NB4 (cell line): ENCODE results near the gene KIF9.

Source experiments
- MAX ChIP-seq: IDR thresholded peaks from 2 replicates; pipeline ENCODE4 v1.6.1; 2011; ENCODE audit warnings: low read depth, low read length
- MYC ChIP-seq: IDR thresholded peaks from 2 replicates; pipeline ENCODE4 v1.6.1; 2011; ENCODE audit warnings: low read depth, low read length
- POLR2A ChIP-seq: IDR thresholded peaks from 2 replicates; pipeline ENCODE4 v1.6.1; 2011; ENCODE audit warnings: mild to moderate bottlenecking; ENCODE audit not compliant: insufficient read length; ENCODE audit errors: extremely low read depth
- TF ChIP-seq, protein P1 (sequence below): IDR thresholded peaks from one replicate; pipeline ENCODE4 v1.5.1; 2012; ENCODE audit warnings: low read depth, low read length

GRCh38 chr3:47265725-47266428 lies 16.7 kb downstream of the KIF9 start:
- TF ChIP-seq, protein P1, sequence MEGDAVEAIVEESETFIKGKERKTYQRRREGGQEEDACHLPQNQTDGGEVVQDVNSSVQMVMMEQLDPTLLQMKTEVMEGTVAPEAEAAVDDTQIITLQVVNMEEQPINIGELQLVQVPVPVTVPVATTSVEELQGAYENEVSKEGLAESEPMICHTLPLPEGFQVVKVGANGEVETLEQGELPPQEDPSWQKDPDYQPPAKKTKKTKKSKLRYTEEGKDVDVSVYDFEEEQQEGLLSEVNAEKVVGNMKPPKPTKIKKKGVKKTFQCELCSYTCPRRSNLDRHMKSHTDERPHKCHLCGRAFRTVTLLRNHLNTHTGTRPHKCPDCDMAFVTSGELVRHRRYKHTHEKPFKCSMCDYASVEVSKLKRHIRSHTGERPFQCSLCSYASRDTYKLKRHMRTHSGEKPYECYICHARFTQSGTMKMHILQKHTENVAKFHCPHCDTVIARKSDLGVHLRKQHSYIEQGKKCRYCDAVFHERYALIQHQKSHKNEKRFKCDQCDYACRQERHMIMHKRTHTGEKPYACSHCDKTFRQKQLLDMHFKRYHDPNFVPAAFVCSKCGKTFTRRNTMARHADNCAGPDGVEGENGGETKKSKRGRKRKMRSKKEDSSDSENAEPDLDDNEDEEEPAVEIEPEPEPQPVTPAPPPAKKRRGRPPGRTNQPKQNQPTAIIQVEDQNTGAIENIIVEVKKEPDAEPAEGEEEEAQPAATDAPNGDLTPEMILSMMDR, result no peak
- TF ChIP-seq MAX (no peak), POLR2A (no peak), MYC (no peak)
